ENCODE results near the gene DOCK3. TPM values are rescaled to one million over a fixed set of nuclear protein-coding genes. Genes with fewer than 3 reads are reported as not detected.
"Not testable (repeated sequence)": the region's sequence is repeated elsewhere in the genome, so short reads cannot be mapped to it uniquely, and the experiment has no call there.

DOCK3 gene
- total RNA-seq, 1 donor from 2014 or later = 21.0 TPM

DNA sequence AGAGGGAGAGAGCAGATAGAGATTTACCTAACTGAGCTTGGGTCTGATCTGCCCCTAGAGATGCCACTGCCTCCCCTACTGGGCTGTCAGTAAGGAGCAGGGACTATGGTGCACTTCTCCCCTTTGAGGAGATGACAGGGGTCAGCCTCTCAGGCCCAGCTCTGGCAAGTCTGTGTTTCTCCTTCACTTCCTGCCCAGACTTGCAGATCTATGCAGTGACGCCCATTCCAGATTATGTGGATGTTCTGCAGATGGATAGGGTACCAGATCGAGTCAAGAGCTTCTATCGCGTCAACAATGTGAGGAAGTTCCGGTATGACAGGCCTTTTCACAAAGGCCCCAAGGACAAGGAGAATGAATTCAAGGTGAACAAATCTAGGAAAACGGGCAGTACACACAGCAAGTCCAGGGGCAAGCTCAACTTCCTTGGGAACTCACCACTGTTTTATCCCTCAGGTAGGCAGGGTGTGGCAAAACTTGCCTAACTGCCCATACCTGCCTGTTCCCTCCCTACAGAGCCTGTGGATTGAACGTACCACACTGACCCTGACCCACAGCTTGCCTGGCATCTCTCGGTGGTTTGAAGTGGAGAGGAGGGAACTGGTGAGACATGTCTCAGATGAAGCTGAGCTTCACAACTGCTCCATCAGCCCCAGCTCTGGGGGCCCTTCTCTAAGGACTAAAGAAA lies 681.3 kb downstream of the DOCK3 start:
- Mint-ChIP-seq H3K36me3 (peaks cover 3% of the 10 kb centered on the region), H3K9me3 (no peaks in the 10 kb centered on the region), H3K27ac (no peak overlapping the region), H3K4me1 (no peaks in the 10 kb centered on the region), H3K27me3 (ENCODE audit: low read depth) (no peaks in the 10 kb centered on the region), H3K4me3 (no peak overlapping the region)
- DNase-seq (ENCODE audit: low spot score in 2 of 2, unreplicated experiment in 2 of 2) = no peak
- TF ChIP-seq CTCF (IDR thresholded peaks at IDR 0.05; ENCODE audit: unreplicated experiment) = no peak

GRCh38 chr3:51357856-51358255 lies 683.1 kb downstream of the DOCK3 start:
- Mint-ChIP-seq H3K27me3 (ENCODE audit: low read depth) (no peaks in the 10 kb centered on the region), H3K4me3 (no peak overlapping the region), H3K36me3 (peaks cover 5% of the 10 kb centered on the region), H3K27ac (no peak overlapping the region), H3K9me3 (no peaks in the 10 kb centered on the region), H3K4me1 (no peaks in the 10 kb centered on the region)
- no peak for DNase-seq (ENCODE audit: low spot score in 2 of 2, unreplicated experiment in 2 of 2)
- TF ChIP-seq CTCF (IDR thresholded peaks at IDR 0.05; ENCODE audit: unreplicated experiment) = no peak

GRCh38 chr3:51358981-51359380 lies 684.3 kb downstream of the DOCK3 start:
- no peaks in the 10 kb centered on the region for H3K27me3 Mint-ChIP-seq (ENCODE audit: low read depth)
- no peaks in the 10 kb centered on the region for H3K9me3 Mint-ChIP-seq
- no peak overlapping the region for H3K4me3 Mint-ChIP-seq
- H3K27ac Mint-ChIP-seq = no peak overlapping the region
- no peak for DNase-seq (ENCODE audit: low spot score in 2 of 2, unreplicated experiment in 2 of 2)
- H3K4me1 Mint-ChIP-seq = no peaks in the 10 kb centered on the region
- no peak for TF ChIP-seq CTCF (IDR thresholded peaks at IDR 0.05; ENCODE audit: unreplicated experiment)
- H3K36me3 Mint-ChIP-seq = peaks cover 9% of the 10 kb centered on the region

GRCh38 chr3:51360806-51361205 lies 686.1 kb downstream of the DOCK3 start:
- Mint-ChIP-seq H3K36me3 (peaks cover 23% of the 10 kb centered on the region), H3K27ac (no peak overlapping the region), H3K9me3 (peaks cover 8% of the 10 kb centered on the region), H3K27me3 (ENCODE audit: low read depth) (no peaks in the 10 kb centered on the region), H3K4me3 (no peak overlapping the region), H3K4me1 (no peaks in the 10 kb centered on the region)
- no peak for DNase-seq (ENCODE audit: low spot score in 2 of 2, unreplicated experiment in 2 of 2)
- TF ChIP-seq CTCF (IDR thresholded peaks at IDR 0.05; ENCODE audit: unreplicated experiment) = no peak

DNA sequence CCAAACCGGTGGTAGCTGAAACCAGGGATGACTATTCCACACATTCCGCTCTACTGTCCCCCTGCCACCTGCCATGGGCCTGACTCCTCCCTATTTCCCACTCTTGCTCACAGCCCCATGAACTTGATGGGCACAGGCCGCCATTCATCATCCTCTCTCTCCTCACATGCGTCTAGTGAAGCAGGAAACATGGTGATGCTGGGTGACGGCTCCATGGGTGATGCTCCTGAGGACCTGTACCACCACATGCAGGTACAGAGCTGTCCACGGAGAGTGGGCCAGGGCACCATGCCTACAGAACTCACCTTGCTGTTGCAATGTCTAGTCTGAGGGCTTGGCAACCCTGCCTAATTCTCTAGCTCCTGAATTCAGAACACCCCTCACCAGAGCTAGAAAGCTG lies 687.0 kb downstream of the DOCK3 start:
- Mint-ChIP-seq H3K36me3 (peaks cover 27% of the 10 kb centered on the region), H3K27ac (no peak overlapping the region), H3K9me3 (peaks cover 10% of the 10 kb centered on the region), H3K27me3 (ENCODE audit: low read depth) (no peaks in the 10 kb centered on the region), H3K4me3 (no peak overlapping the region), H3K4me1 (no peaks in the 10 kb centered on the region)
- DNase-seq (ENCODE audit: low spot score in 2 of 2, unreplicated experiment in 2 of 2) = no peak
- TF ChIP-seq CTCF (IDR thresholded peaks at IDR 0.05; ENCODE audit: unreplicated experiment) = no peak

- H3K4me3 Mint-ChIP-seq = no peak overlapping the region
- H3K4me1 Mint-ChIP-seq = no peaks in the 10 kb centered on the region
- H3K9me3 Mint-ChIP-seq = peaks cover 18% of the 10 kb centered on the region
- H3K27ac Mint-ChIP-seq = no peak overlapping the region
- no peak for TF ChIP-seq CTCF (IDR thresholded peaks at IDR 0.05; ENCODE audit: unreplicated experiment)
- DNase-seq (ENCODE audit: low spot score in 2 of 2, unreplicated experiment in 2 of 2) = no peak
- H3K36me3 Mint-ChIP-seq = peaks cover 35% of the 10 kb centered on the region
- no peaks in the 10 kb centered on the region for H3K27me3 Mint-ChIP-seq (ENCODE audit: low read depth)
Observed at GRCh38 chr3:51362476-51362875, 687.7 kb downstream of the DOCK3 start.

DNA sequence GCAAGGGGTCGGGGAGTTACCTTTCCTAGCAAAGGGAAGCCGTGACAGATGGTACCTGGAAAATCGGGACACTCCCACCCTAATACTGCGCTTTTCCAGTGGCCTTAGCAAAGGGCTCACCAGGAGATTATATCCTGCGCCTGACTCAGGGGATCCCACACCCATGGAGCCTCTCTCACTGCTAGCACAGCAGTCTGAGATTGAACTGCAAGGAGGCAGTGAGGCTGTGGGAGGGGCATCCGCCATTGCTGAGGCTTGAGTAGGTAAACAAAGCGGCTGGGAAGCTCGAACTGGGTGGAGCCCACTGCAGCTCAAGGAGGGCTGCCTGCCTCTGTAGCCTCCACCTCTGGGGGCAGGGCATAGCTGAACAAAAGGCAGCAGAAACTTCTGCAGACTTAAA lies 693.5 kb downstream of the DOCK3 start:
- peak in 1 of 2 experiments; percentile 14 for DNase-seq (ENCODE audit: low spot score in 2 of 2, unreplicated experiment in 2 of 2)
- H3K4me3 Mint-ChIP-seq; H3K4me1 Mint-ChIP-seq; H3K27me3 Mint-ChIP-seq (ENCODE audit: low read depth); H3K27ac Mint-ChIP-seq: not testable (repeated sequence)
- Mint-ChIP-seq H3K36me3 (peaks cover 33% of the 10 kb centered on the region), H3K9me3 (peaks cover 18% of the 10 kb centered on the region)

Data from mesothelial cell of epicardium (in vitro differentiated cells).